NK-92 treated with Interleukin-12 subunit alpha and Interleukin-12 subunit beta, amount 100 ng/mL, for 24 hours (cell line): Measurements from ENCODE around the gene CLDN34.

ENCODE experiments used
- DNase-seq: peaks from one replicate; lab custom pipeline; 2025; lab: John Stamatoyannopoulos, UW

The CLDN34 gene

GRCh38 chrX:10016519-10017132, 49.5 kb downstream of the CLDN34 start:
- no peak for DNase-seq

GRCh38 chrX:10017872-10018271, 50.7 kb downstream of the CLDN34 start:
- no peak for DNase-seq
